Stimulated activated CD8-positive, alpha-beta memory T cell treated with anti-CD3 and anti-CD28 coated beads, Interleukin-15, amount 100 ng/mL, for 24 hours (primary cell): ENCODE data around the gene RNF115.
"Not testable (repeated sequence)": the region's sequence is repeated elsewhere in the genome, so short reads cannot be mapped to it uniquely, and the experiment has no call there.

ENCODE experiments used
- DNase-seq: peaks from one replicate; pipeline ENCODE4 v3.0.0-alpha.2; 2020; ENCODE audit warnings: low read depth

Gene RNF115

DNA sequence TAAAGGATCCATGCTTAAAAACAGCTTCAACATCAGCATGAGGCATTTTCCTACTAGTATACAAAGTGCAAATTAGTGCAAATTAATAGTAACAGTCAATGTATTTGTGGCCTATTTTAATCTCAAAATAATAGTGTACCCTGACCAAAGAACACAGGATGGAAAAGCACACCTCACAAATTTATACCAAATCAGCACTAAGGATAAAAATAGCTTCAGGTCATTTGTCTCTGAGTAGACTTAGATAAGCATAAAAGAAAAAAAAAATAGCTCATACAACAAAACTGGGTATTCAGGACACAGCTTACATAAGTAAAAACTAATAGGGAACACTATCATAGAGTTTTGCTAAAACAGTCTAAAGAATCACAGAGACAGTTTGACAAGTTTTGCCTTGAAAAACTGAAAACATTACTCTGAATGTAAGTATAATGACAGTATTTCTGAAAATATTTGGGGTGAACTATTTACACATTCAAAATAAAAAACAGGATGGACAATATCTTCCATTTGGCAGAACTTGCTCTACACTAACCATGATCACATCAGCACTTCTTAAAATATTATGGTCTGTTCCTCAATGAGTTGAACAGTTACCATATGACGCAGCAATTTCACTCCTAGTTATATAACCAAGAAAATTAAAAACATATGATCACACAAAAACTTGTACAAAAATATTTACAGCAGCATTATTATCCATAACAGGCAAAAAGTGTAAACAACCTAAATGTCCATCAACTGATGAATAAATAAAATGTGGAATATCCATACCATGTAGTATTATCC is 46.3 kb downstream of the RNF115 start:
- DNase-seq, result no peak

DNA sequence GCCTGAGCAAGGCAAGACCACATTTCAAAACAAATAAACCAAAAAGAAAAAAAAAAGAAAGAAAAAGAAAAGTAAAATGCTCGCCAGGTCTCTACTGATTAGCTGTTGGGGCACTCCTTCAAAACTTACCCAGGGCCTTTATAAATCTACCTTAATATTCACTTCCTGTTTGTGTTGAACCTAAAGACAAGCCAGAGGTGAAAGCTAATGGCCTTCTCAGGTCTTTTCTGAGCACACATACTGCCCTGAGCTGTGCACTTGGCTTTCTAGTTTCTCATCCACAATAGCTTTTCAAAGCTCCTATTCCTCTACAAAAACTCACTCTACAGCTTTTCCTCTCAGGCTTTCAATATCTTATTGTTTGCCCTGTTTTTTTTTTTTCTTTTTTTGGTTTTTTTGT is 50.5 kb downstream of the RNF115 start:
- DNase-seq, result no peak

DNA sequence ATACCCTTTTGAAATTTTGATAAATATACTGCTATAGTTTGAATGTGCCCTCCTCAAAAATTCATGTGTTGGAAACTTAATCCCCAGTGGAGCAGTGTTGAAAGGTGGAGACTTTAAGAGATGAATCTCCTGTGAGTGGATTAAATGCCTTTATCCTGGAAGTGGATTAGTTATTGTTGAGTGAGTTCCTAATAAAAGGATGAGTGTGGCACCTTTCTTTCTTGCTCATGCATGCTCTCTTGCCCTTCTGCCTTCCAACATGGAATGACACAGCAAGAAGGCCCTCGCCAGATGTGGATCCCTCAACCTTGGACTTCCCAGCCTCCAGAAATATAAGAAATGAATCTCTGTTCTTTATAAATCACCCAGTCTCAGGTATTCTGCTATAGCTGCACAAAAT is 52.8 kb downstream of the RNF115 start:
- DNase-seq, result no peak

DNA sequence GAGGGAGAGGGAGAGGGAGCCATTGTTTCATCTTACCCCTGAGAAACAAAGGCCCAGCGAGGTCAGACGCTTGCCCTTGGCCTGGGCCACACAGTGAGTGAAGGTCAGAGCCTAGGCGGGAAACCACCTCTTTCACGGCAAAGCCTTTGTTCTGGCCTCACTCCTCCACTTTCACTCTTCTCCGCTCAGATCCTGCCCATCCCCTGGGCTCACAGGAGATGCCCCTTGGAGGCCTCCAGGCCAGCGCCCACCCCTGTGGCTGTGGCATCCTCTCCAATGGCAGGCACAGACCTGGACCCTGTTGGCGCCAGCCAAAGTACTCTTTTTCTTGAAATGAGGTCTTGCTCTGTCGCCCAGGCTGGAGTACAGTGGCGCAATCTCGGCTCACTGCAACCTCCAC is 55.9 kb downstream of the RNF115 start:
- not testable (repeated sequence) for DNase-seq

DNA sequence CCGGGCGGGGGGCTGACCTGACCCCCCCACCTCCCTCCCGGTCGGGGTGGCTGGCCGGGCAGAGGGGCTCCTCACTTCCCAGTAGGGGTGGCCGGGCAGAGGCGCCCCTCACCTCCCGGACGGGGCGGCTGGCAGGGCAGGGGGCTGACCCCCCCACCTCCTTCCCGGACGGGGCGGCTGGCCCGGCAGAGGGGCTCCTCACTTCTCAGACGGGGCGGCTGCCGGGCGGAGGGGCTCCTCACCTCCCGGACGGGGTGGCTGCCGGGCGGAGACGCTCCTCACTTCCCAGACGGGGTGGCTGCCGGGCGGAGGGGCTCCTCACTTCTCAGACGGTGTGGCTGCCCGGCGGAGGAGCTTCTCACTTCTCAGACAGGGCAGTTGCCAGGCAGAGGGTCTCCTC is 57.0 kb downstream of the RNF115 start:
- DNase-seq, result not testable (repeated sequence)

DNA sequence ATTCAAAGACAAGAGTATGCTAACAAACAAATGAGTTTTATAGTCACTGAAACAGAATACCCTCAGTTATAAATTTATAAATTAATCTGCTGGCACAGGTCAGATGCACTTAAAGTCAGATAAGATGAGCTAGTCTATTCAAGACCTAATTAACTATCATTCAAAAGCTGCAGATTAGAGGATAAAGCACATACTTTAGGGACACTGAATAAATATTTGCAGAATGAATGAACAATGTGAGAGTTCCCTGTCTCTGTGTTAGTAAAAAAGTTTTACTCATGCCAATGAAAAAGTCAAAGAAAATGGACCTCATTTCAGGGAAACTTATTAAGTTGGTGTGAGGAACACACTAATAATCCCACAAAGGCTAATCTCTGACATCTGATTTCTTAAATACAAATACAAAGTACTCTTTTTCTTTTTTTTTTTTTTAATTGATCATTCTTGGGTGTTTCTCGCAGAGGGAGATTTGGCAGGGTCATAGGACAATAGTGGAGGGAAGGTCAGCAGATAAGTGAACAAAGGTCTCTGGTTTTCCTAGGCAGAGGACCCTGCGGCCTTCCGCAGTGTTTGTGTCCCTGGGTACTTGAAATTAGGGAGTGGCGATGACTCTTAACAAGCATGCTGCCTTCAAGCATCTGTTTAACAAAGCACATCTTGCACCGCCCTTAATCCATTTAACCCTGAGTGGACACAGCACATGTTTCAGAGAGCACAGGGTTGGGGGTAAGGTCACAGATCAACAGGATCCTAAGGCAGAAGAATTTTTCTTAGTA is 58.1 kb downstream of the RNF115 start:
- not testable (repeated sequence) for DNase-seq

DNA sequence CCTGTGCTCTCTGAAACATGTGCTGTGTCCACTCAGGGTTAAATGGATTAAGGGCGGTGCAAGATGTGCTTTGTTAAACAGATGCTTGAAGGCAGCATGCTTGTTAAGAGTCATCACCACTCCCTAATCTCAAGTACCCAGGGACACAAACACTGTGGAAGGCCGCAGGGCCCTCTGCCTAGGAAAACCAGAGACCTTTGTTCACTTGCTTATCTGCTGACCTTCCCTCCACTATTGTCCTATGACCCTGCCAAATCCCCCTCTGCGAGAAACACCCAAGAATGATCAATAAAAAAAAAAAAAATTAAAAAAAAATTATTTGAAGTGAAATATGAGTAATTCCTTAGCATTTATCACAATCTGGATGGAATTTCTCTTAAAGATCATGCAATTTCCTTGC is 58.8 kb downstream of the RNF115 start:
- DNase-seq, result not testable (repeated sequence)

DNA sequence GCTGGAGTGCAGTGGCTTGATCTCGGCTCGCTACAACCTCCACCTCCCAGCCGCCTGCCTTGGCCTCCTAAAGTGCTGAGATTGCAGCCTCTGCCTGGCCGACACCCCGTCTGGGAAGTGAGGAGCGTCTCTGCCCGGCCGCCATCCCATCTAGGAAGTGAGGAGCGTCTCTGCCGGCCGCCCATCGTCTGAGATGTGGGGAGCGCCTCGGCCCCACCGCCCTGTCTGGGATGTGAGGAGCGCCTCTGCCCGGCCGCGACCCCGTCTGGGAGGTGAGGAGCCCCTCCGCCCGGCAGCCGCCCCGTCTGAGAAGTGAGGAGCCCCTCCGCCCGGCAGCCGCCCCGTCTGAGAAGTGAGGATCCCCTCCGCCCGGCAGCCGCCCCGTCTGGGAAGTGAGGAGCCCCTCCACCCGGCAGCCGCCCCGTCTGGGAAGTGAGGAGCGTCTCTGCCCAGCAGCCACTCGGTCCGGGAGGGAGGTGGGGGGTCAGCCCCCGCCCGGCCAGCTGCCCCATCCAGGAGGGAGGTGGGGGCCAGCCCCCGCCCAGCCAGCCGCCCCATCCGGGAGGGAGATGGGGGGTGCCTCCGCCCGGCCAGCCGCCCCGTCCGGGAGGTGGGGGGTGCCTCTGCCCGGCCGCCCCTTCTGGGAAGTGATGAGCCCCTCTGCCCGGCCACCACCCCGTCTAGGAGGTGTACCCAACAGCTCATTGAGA is 59.5 kb downstream of the RNF115 start:
- DNase-seq, result not testable (repeated sequence)

DNA sequence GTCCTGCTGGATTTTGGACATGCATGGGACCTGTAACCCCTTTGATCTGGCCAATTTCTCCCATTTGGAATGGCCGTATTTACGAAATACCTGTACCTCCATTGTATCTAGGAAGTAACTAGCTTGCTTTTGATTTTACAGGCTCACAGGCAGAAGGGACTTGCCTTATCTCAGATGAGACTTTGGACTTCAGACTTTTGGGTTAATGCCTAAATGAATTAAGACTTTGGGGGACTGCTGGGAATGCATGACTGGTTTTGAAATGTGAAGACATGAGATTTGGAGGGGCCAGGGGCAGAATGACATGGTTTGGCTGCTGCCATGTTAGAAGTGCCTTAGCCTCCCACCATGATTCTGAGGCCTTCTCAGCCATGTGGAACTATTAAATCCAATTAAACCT is 61.9 kb downstream of the RNF115 start:
- DNase-seq, result not testable (repeated sequence)

DNA sequence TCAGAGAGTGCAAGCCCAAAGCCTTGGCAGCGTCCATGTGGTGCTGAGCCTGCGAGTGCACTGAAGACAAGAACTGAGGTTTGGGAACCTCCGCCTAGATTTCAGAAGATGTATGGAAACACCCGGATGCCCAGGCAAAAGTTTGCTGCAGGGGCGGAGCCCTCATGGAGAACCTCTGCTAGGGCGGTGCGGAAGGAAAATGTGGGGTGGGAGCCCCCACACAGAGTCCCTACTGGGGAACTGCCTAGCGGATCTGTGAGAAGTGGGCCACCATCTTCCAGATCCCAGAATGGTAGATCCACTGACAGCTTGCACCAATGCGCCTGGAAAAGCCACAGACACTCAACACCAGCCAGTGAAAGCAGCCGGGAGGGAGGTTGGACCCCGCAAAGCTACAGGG is 62.4 kb downstream of the RNF115 start:
- not testable (repeated sequence) for DNase-seq

DNA sequence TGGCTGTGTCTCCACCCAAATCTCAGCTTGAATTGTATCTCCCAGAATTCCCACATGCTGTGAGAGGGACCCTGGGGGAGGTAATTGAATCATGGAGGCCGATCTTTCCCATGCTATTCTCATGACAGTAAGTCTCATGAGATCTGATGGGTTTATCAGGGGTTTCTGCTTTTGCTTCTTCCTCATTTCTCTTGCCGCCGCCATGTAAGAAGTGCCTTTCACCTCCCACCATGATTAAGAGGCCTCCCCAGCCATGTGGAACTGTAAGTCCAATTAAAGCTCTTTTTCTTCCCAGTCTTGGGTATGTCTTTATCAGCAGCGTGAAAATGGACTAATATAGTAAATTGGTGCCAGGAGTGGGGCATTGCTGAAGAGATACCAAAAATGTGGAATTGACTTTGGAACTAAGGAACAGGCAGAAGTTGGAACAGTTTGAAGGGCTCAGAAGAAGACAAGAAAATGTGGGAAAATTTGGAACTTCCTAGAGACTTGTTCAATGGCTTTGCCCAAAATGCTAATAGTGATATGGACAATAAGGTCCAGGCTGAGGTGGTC is 63.4 kb downstream of the RNF115 start:
- not testable (repeated sequence) for DNase-seq

DNA sequence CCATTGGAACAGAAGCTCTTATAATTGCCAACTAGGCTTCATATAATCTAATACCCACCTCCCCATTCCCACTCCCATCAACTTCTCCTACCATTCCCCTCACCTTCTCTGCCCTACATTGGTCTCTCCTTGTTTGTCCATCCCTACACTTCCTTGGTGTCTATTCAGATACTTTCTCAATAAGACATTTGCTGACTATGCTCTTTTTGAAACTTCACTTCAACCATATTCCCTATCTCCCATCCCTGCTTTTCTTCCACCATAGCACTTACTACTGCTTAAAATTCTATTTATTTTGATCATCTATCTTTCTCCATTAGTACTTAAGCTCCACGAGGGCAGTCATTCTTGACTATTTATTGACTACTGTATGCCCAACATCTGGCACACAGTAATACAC is 64.2 kb downstream of the RNF115 start:
- DNase-seq, result no peak

DNA sequence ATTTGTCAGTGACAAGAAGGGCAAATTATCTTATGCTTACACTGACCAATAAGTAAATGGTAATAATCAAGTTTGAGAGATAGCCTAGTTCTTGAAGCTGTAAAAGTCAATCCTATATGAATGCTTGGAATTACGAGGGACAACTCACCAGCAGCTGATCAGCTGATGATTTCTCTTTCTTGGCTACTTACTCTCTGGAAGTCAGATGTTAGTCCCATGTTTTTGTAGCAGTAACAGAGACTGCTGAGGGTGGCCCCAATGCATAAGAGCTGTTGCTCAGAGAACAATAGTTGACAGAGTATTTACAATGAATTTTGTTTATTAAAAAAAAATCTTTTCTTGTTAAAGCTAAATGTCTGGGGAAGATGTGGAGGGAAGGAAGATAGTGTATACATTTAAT is 65.3 kb downstream of the RNF115 start:
- DNase-seq, result no peak

DNA sequence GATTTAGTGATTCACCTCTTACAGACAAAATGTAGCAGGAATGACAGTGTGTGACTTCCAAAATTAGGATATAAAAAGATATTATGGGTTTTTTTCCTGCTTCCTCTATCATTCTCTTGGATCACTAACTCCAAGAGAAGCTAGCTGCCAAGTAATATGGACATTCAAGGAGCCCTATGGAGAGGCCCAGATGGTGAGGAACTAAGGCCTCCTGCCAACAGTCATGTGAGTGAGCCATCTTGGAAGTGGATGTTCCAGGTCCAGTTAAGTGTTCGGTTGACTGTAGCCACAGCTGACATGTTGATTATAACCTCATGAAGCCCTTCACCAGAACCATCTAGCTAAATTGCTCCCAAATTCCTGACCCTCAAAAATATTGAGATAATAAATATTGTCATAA is 65.8 kb downstream of the RNF115 start:
- no peak for DNase-seq

DNA sequence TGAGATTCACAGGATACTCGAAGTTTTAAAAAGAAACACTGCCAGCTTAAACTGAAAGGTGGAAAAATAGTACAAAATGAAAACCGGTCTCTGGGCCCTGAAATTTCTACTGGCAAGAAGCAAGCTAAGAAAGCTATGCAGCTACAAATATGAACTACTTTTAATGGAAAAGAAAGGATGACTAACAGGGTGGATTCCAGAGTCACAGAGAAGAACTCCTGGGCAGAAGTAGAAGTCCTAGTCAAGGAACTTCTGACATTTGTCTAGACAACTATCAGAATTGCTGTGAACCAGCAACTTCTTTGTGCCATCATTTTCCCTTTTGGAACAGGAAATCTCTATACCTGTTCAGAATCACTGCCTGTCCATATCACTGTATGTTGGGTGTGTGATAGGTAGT is 66.5 kb downstream of the RNF115 start:
- no peak for DNase-seq

DNA sequence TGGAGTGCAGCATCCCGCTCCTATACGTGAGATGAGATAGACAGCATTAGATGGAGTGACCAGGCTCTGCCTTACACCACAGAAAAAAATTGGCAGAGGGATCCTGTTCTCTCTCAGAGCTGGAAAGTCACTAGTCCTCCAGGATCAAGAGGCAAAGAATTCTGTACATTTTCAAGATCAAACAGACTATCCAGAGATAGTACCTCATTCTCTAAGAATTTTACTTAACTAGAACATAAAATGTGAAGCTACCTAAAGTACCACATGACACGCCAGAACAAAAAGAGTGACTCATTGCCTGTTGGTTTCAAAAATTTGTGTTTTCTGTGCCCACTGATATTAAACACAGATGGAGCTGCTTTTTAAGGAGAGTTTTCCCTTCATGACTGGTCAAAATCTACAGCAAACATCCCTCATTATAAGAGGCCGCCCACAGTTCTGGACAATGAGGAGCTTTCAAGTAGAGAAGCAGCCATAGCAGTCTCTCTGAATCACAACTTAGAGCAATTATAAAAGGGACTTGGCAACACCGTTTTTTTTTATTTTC is 72.3 kb downstream of the RNF115 start:
- DNase-seq, result no peak

DNA sequence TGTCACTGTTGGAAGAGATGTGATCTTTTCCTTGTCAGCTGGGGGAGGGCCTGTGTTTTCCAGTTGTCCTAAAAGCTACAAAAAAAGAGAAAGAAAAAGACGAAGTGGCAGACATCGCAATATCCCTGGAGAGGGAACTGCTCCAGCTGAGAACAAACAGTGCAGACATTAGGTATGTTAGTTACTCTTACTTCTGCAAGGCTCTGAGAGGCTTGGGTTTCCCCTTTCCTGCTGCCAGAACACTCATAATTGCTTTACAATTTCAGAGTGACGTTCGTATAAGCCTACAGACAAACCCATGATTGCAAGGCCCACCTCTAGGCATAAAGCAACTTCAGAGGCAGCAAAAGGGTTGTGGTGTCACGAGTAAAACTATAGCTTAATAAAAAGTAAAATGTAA is 73.5 kb downstream of the RNF115 start:
- no peak for DNase-seq

DNA sequence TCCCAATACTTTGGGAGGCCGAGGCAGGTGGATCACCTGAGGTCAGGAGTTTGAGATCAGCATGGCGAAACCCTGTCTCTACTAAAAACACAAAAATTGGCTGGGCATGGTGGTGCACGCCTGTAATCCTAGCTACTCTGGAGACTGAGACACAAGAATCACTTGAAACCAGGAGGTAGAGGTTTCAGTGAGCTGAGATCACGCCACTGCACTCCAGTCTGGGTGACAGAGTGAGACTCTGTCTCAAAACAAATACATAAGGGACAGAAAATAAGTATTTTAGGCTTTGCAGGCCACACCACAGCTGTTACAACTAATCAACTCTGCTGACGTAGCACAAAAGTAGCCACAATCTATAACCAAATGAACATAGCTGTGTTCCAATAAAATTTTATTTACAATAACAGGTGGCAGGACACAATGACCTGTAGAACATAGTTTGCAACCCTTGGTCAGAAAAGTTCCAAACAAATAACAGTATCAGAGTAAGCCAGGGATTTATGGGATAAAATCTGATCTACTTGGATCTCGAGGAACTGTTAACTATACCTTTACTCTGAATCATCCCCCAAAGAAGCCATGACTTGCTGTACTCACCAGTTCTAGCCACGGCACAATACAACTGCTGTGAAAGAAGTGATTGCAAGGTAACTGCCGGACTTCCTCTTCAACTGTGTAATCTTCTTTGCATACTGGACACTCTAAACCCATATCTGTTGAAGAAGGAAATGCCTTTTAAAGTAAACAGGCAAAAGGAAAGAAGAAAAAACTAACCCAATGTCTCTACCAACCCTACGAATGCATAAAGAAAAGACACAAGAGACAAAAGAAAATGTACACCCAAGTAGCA is 76.3 kb downstream of the RNF115 start:
- DNase-seq, result no peak

DNA sequence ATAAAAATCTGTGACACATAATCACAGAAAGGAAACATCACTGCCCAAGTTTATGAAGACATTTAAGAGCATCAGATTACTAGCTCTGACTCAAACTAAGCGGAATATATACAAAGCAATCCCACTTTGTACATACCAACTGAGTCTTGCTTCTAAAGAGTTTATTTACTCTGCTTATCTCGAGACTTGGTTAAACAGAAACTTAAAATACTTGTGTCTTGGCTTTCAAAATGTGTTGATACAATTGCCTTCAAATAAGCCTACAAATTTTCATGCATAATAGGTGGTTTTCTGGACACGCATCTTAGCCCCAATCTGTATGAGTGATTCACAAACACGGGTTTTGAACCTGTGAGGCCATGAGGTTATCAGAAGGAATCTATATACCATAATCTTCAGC is 83.6 kb downstream of the RNF115 start:
- DNase-seq, result no peak

DNA sequence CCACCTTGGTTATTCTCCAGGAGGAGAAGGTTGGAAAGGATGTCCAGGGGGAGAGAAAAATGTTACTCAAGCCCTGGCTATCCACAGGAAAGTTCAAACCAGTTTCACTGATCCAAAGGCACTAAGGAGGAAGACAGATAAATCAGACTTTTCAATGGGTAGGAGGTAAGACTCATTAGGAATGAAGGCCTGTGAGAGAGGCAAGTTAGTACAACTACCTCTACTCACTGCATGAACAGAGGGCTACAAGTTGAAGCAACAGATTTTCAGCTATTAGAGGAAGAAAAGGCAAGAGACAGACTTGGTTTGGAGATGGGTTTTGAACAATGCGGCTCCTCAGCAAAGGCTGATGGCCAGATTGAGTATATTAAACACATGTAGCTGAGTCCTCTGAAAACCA is 87.7 kb downstream of the RNF115 start:
- DNase-seq, result no peak

DNA sequence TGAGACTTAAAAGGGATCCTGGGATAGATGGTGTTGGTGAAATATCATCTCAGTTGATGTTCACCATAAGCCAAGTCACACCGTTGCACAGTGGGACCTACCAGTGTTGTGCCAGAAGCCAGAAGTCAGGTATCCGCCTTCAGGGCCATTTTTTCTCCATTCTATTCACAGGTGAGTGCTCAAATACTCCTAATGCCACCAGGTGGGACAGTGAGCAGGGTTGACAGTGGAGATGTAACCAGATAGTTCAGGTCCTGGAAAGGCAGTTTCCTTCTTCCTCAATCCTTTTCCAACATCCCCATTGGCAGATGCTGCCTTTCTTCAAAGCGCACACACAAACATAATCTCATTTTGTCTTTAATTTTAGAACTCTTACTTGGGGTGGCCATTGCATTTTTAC is 93.0 kb downstream of the RNF115 start:
- DNase-seq, result no peak
